Thyroid gland (tissue), 4 donors: ENCODE results near the gene RASGRF2. TPM values are rescaled to one million over a fixed set of nuclear protein-coding genes. Genes with fewer than 3 reads are reported as not detected.

Experiments
- DNase-seq, 2 donors: peaks; one replicate each; pipeline ENCODE4 v3.0.0-alpha.2; 2019
- H3K27ac ChIP-seq, 3 donors: fragments of 200-600 bp; sonication (generic); 1 replicate in 2 of 3; 2 replicates in 1 of 3; pipeline ENCODE4 v1.5.1; 2016 to 2019; ENCODE audit warnings: mild to moderate bottlenecking in 1 of 3, moderate library complexity in 1 of 3
- H3K27me3 ChIP-seq: fragments of 200-600 bp; sonication (generic); one replicate; pipeline ENCODE4 v1.5.1; 2019
- H3K36me3 ChIP-seq, 2 donors: fragments of 200-600 bp; sonication (generic); one replicate each; pipeline ENCODE4 v1.5.1; 2016 to 2019
- H3K4me1 ChIP-seq, 2 donors: fragments of 200-600 bp; sonication (generic); one replicate each; pipeline ENCODE4 v1.5.1; 2017 to 2019
- H3K4me3 ChIP-seq, 3 donors: fragments of 200-600 bp; sonication (generic); replicated peaks in 1 of 3; 1 replicate in 2 of 3; 2 replicates in 1 of 3; pipeline ENCODE4 v1.5.1; 2016; ENCODE audit warnings: mild to moderate bottlenecking in 1 of 3
- H3K9me3 ChIP-seq: fragments of 200-600 bp; sonication (generic); one replicate; pipeline ENCODE4 v1.5.1; 2017
- POLR2A ChIP-seq, 2 donors: fragments of 450-650 bp; IDR thresholded peaks; one replicate each; pipeline ENCODE4 v1.6.1; 2017; ENCODE audit warnings: antibody characterized with exemption in 2 of 2, mild to moderate bottlenecking in 2 of 2, moderate library complexity in 1 of 2
- WGBS, 2 donors: methylation state at CpG; one replicate each; pipeline ENCODE4 v1.1.5; 2017; 5-methylcytosine and 5-hydroxymethylcytosine counted together
- intact Hi-C: fragments of 100-400 bp; cut with DNase I; formaldehyde crosslinking; loops from one replicate; pipeline ENCODE4 v1.15.1; 2023
- total RNA-seq, 4 donors: library from RNA; depleted of rRNA; stranded (reverse); fragments of >200 nt; gene quantifications; one replicate each; pipeline ENCODE4 v1.2.3, GENCODE V29; 2016
- TF ChIP-seq, protein P1 (sequence below), 6 experiments: fragments of 200-600 bp in 3 of 6; fragments of 450-650 bp in 3 of 6; sonication (generic) in 3 of 6; IDR thresholded peaks; one replicate each; pipeline ENCODE4 v1.5.1; 2016 to 2019; ENCODE audit warnings: antibody characterized with exemption in 6 of 6, mild to moderate bottlenecking in 2 of 6, inconsistent platforms in 1 of 6, moderate library complexity in 1 of 6

Gene RASGRF2
- total RNA-seq, 4 donors from 2014 or later: 9.2 to 18.8 (median 14.8) TPM

DNA sequence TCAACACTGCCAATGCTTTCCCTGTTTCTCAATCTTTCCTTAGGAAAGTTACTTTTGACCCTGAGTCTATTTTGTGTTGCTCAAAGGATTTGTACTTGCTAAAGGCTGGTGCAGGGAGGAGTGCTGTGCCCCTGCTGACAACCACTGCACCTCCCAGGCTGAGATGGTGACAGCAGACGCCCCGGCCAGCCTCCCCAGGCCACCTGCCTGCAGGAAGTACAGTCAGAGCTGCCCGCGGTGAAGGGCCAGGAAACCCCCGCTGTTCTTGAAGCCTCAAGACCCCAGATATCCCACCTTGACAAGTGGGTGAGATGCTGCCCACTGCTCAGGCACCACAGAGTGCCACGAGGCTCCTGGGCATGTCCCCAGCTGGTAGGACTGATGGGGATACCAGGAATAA is 228.8 kb downstream of the RASGRF2 start:
- H3K9me3 ChIP-seq: no peaks in the 10 kb centered on the region
- no peaks in the 10 kb centered on the region for H3K27me3 ChIP-seq
- intact Hi-C loops: no loop called here
- peaks cover 0 to 3% of the 10 kb centered on the region in 2 donors for H3K4me1 ChIP-seq
- no peak for DNase-seq
- no peak overlapping the region for H3K27ac ChIP-seq
- WGBS, 2 donors: 70 to 82% methylated on average over 6 of the region's 6 CpGs
- no peak overlapping the region for H3K4me3 ChIP-seq
- no peaks in the 10 kb centered on the region for H3K36me3 ChIP-seq
- TF ChIP-seq, protein P1, sequence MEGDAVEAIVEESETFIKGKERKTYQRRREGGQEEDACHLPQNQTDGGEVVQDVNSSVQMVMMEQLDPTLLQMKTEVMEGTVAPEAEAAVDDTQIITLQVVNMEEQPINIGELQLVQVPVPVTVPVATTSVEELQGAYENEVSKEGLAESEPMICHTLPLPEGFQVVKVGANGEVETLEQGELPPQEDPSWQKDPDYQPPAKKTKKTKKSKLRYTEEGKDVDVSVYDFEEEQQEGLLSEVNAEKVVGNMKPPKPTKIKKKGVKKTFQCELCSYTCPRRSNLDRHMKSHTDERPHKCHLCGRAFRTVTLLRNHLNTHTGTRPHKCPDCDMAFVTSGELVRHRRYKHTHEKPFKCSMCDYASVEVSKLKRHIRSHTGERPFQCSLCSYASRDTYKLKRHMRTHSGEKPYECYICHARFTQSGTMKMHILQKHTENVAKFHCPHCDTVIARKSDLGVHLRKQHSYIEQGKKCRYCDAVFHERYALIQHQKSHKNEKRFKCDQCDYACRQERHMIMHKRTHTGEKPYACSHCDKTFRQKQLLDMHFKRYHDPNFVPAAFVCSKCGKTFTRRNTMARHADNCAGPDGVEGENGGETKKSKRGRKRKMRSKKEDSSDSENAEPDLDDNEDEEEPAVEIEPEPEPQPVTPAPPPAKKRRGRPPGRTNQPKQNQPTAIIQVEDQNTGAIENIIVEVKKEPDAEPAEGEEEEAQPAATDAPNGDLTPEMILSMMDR (IDR thresholded peaks at IDR 0.05): no peak
- TF ChIP-seq POLR2A (IDR thresholded peaks at IDR 0.05): no peak

DNA sequence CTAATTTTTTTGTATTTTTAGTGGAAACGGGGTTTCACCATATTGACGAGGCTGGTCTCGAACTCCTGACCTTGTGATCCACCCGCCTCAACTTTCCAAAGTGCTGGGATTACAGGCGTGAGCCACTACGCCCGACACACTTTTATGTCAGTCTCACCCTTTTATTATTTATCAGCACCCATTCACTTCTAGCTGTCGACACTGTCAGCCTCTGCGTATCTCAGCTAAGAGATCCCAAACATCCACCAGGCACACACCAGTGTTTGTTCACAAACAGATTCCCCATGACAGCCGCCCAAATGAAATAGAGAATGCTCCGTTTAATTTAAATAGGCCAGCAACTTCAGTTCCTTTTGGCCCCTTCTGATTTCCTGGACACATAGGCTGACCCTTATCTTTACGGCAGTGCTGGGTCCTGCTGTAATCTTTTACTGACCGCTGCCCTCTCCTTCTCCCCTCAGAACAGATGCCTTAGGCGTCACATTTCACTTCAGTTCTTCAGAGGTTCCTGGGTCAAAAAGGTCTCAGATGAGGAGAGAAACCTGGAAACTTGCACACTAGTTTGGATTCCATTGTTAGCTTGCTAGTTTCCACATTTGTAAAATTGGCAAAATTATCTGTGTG is 229.8 kb downstream of the RASGRF2 start:
- intact Hi-C loops: loop anchor here (10.0 kb wide), 1 partner anchor 505 kb away; no protein-coding TSS in a partner anchor
- 88 to 91% methylated on average over 14 of the region's 14 CpGs for WGBS, 2 donors
- no peak overlapping the region for H3K4me3 ChIP-seq
- peaks cover 3 to 4% of the 10 kb centered on the region in 2 donors for H3K4me1 ChIP-seq
- TF ChIP-seq, protein P1 (IDR thresholded peaks at IDR 0.05): no peak
- no peak for TF ChIP-seq POLR2A (IDR thresholded peaks at IDR 0.05)
- DNase-seq: no peak
- no peaks in the 10 kb centered on the region for H3K36me3 ChIP-seq
- H3K9me3 ChIP-seq: no peaks in the 10 kb centered on the region
- H3K27me3 ChIP-seq: no peaks in the 10 kb centered on the region
- H3K27ac ChIP-seq: no peak overlapping the region

DNA sequence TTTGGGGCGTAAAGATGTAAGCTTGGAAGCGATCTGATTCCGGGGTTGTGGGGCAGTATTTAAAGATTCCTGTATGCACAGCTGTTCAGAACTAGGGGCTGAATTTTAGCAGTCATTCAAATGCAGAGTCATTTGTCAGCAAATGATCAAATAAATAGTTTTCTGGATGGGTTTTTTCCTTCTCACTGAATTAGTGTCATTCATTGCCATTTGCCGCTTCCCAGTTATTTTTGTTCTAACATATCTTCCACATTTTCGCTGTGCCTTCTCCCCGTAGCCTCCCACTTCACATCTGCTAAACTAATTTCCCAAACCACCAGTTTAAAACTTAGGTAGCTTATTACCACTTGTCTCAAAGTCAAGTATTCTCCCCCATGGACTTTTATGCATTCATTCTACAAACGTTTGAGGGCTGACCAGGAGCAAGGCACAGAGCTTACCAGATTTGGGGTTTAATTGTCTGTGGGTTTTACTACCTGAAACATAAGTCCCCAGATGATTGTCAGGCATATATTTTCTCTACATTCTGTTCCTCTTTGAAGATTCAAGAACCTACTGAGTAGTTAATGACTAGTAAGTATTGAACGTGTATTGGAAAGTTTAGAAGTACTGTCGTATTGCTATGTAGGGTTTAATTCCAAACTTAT is 231.7 kb downstream of the RASGRF2 start:
- WGBS, 2 donors: 88 to 94% methylated on average over 9 of the region's 9 CpGs
- H3K9me3 ChIP-seq: no peaks in the 10 kb centered on the region
- H3K27me3 ChIP-seq: no peaks in the 10 kb centered on the region
- intact Hi-C loops: loop anchor here (10.0 kb wide), 1 partner anchor 507 kb away; no protein-coding TSS in a partner anchor
- H3K4me3 ChIP-seq: no peak overlapping the region
- H3K36me3 ChIP-seq: no peaks in the 10 kb centered on the region
- H3K27ac ChIP-seq: no peak overlapping the region
- TF ChIP-seq, protein P1 (IDR thresholded peaks at IDR 0.05): no peak
- TF ChIP-seq POLR2A (IDR thresholded peaks at IDR 0.05): no peak
- H3K4me1 ChIP-seq: peaks cover 3 to 6% of the 10 kb centered on the region in 2 donors
- DNase-seq: no peak

DNA sequence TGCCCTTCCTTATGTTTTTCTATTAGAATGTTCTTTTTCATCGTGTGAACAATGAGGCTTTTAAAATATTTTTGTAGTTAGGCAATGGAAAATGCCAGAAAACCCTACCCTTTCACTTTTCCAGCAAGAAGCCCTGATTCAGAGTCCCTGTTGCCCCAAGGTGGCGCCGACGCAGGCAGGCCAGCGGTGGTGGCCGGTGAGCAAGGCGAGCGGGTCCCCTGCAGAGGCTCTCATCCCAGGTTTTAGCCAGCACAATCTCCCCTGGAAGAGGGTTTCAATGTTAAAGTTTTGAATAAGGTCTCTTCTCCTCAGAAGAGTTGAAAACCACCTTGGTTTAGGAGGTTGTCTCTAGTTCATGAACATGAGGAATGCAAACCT is 232.2 kb downstream of the RASGRF2 start:
- no peaks in the 10 kb centered on the region for H3K36me3 ChIP-seq
- peaks cover 3 to 6% of the 10 kb centered on the region in 2 donors for H3K4me1 ChIP-seq
- H3K27ac ChIP-seq: no peak overlapping the region
- TF ChIP-seq POLR2A (IDR thresholded peaks at IDR 0.05): no peak
- TF ChIP-seq, protein P1 (IDR thresholded peaks at IDR 0.05): no peak
- DNase-seq: no peak
- 71 to 75% methylated on average over 8 of the region's 8 CpGs for WGBS, 2 donors
- H3K9me3 ChIP-seq: no peaks in the 10 kb centered on the region
- H3K4me3 ChIP-seq: no peak overlapping the region
- no peaks in the 10 kb centered on the region for H3K27me3 ChIP-seq
- intact Hi-C loops: loop anchor here (10.0 kb wide), 1 partner anchor 508 kb away; no protein-coding TSS in a partner anchor
